Heart right ventricle (tissue), 16 donors: ENCODE measurements around the gene DOCK4. TPM values are rescaled to one million over a fixed set of nuclear protein-coding genes. Genes with fewer than 3 reads are reported as not detected.
A peak's percentile ranks its signal among the peaks of the same experiment; 100 is the strongest.

Experiments
- ATAC-seq, 8 donors: fragments of 200-7000 bp; cut with Tn5 transposase; one replicate each; pipeline ENCODE4 v1.9.1; 2020; ENCODE audit warnings: mild to moderate bottlenecking in 8 of 8, moderate library complexity in 8 of 8, moderate number of reproducible peaks in 1 of 8
- DNase-seq, 2 donors: peaks; one replicate each; pipeline ENCODE4 v3.0.0-alpha.2; 2020
- H3K27ac ChIP-seq, 10 donors: fragments of 200-600 bp; sonication (generic) in 2 of 10; one replicate each; pipeline versions ENCODE4 v1.5.0 to v1.8.0; 2020 to 2022; ENCODE audit warnings: mild to moderate bottlenecking in 3 of 10
- H3K27me3 ChIP-seq, 7 donors: fragments of 200-600 bp; one replicate each; pipeline ENCODE4 v1.8.0; 2021 to 2022; ENCODE audit warnings: mild to moderate bottlenecking in 2 of 7
- H3K36me3 ChIP-seq, 9 donors: fragments of 200-600 bp; sonication (generic) in 1 of 9; one replicate each; pipeline versions ENCODE4 v1.5.0 to v1.8.0; 2020 to 2022; ENCODE audit warnings: mild to moderate bottlenecking in 2 of 9
- H3K4me1 ChIP-seq, 9 donors: fragments of 200-600 bp; sonication (generic) in 1 of 9; one replicate each; pipeline versions ENCODE4 v1.5.0 to v1.8.0; 2020 to 2022; ENCODE audit warnings: mild to moderate bottlenecking in 4 of 9
- H3K4me3 ChIP-seq, 10 donors: fragments of 200-600 bp; sonication (generic) in 2 of 10; one replicate each; pipeline versions ENCODE4 v1.5.0 to v1.8.0; 2020 to 2022; ENCODE audit warnings: mild to moderate bottlenecking in 7 of 10, moderate library complexity in 2 of 10
- H3K9me3 ChIP-seq, 11 donors: fragments of 200-600 bp in 10 of 11; sonication (generic) in 2 of 11; one replicate each; pipeline versions ENCODE4 v1.5.0 to v1.8.0; 2013 to 2022; ENCODE audit warnings: mild to moderate bottlenecking in 2 of 11, control low read depth in 1 of 11, moderate library complexity in 1 of 11
- WGBS, 2 donors: extraction: QIAGEN DNeasy Blood & Tissue Kit; methylation state at CpG; one replicate each; pipeline ENCODE4 v1.1.7; 2013; ENCODE audit warnings: inconsistent platforms in 1 of 2; 5-methylcytosine and 5-hydroxymethylcytosine counted together
- intact Hi-C, 10 donors: fragments of 100-400 bp; cut with DNase I; formaldehyde crosslinking; loops; one replicate each; pipeline versions ENCODE4 v1.11.1 to v1.14.2; 2022
- polyA plus RNA-seq, 2 donors: library from polyadenylated mRNA; stranded (reverse); fragments of 200-250 nt; gene quantifications; one replicate each; pipeline ENCODE4 v1.2.3, GENCODE V29; 2013
- total RNA-seq, 10 donors: library from RNA; stranded (reverse); fragmentation: NEBNext Ultra II Directional in 3 of 10; extraction: Animal tissue kit (Norgen Biotek cat#: 25700) in 3 of 10; gene quantifications; one replicate each; pipeline versions ENCODE4 v1.2.1 to v1.2.4, GENCODE V29; 2021 to 2023
- TF ChIP-seq, protein P1 (sequence below), 9 donors: fragments of 200-600 bp; sonication (generic) in 2 of 9; IDR thresholded peaks; one replicate each; pipeline versions ENCODE4 v1.5.0 to v1.8.0; 2021 to 2022; ENCODE audit warnings: antibody characterized with exemption in 9 of 9, mild to moderate bottlenecking in 5 of 9, moderate library complexity in 1 of 9
- donor health status: Arrhythmogenic right ventricular cardiomyopathy.
- donor health status: ischemic (EF 13 %, LVEDD 7.1; RV severe dilation, severe dysfunction).
- donor health status: healthy with polysubstance abuse.
- donor health status: DM: no; HTN: yes; CAD: no.
- donor health status: DM: no; HTN: no; CAD: no.
- donor health status: ischemic (EF 25% LVEDD 6.9; RV normal size, moderate dysfunction).
- donor health status: ischemic (EF 25% LVEDD 5.7; RV mildly dilated, moderate dysfunction).
- donor health status: healthy.
- donor health status: DM: yes; HTN: yes; CAD: no.
- donor health status: Ischemic cardiomyopathy.
- donor health status: ischemic (EF 35%, LVEDD 5.7; RV mildly dilated, moderate dysfunction).
- donor health status: nonischemic (EF 11% LVEDD 7.7; RV severe dilation, severe dysfunction).
- donor health status: DM: yes; HTN: yes; CAD: no.
- donor health status: PGD.
- donor health status: ischemic (EF 29% LVEDD 5.4; RV normal size, mild dysfunction).
- donor health status: nonischemic (EF 23%, LVEDD 6.1; RV moderate dilation, normal function).

The DOCK4 gene
- total and polyA plus RNA-seq, 12 donors: 2.6 to 26.8 (median 14.7) TPM

DNA sequence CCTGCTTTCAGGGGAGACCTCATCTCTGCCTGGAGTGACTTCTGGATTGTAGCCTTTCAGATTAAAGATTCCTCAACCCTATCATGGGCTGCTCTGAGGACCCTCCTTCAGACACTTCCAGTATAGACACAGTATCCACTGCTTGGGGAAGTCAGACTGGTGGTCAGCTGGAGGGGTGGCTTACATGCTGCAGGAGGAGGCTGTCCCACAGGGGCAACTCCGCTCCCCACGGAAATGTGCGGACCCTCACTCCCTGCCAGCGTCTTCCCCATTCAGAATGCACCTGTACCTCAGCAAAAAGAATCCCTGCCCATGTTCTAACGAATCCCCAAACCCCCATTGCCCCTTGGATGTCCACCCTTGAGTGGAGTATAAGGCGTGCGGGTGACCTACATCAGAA, 95.5 kb downstream of the DOCK4 start:
- TF ChIP-seq, protein P1, sequence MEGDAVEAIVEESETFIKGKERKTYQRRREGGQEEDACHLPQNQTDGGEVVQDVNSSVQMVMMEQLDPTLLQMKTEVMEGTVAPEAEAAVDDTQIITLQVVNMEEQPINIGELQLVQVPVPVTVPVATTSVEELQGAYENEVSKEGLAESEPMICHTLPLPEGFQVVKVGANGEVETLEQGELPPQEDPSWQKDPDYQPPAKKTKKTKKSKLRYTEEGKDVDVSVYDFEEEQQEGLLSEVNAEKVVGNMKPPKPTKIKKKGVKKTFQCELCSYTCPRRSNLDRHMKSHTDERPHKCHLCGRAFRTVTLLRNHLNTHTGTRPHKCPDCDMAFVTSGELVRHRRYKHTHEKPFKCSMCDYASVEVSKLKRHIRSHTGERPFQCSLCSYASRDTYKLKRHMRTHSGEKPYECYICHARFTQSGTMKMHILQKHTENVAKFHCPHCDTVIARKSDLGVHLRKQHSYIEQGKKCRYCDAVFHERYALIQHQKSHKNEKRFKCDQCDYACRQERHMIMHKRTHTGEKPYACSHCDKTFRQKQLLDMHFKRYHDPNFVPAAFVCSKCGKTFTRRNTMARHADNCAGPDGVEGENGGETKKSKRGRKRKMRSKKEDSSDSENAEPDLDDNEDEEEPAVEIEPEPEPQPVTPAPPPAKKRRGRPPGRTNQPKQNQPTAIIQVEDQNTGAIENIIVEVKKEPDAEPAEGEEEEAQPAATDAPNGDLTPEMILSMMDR (IDR thresholded peaks at IDR 0.05): no peak
- H3K4me3 ChIP-seq: no peak overlapping the region
- no peak overlapping the region for H3K27ac ChIP-seq
- H3K9me3 ChIP-seq: no peaks in the 10 kb centered on the region
- H3K36me3 ChIP-seq: no peaks in the 10 kb centered on the region
- intact Hi-C loops: no loop called here
- DNase-seq (no peak), ATAC-seq (peak in 2 of 8 donors; percentile 3 to 61)
- WGBS, 2 donors: 98 to 99% methylated on average over 7 of the region's 7 CpGs
- peaks cover 2 to 76% (median 46%) of the 10 kb centered on the region in 9 donors for H3K4me1 ChIP-seq
- H3K27me3 ChIP-seq: no peaks in the 10 kb centered on the region

DNA sequence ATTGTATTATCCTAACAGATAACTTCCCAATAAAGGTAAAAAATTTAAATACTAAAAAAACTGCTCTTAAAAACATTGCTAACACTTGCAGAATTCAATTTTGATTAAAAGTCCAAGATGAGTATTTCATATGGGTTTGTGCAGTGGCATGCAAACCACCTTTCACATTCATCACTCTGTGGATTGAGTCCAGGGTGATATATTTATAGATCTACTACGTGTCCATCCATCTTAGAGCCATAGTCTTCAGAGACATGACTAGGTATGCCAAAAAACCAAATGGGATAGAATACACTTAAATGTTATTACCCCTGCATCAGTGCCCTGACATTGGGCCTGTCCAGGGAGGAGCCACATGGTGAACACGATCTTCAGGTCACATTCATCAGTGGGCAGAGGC, 96.0 kb downstream of the DOCK4 start:
- H3K36me3 ChIP-seq: no peaks in the 10 kb centered on the region
- H3K9me3 ChIP-seq: no peaks in the 10 kb centered on the region
- 58 to 65% methylated on average over 2 of the region's 2 CpGs for WGBS, 2 donors
- H3K4me3 ChIP-seq: no peak overlapping the region
- DNase-seq (no peak), ATAC-seq (peak in 1 of 8 donors; percentile 32)
- TF ChIP-seq, protein P1 (IDR thresholded peaks at IDR 0.05): no peak
- H3K27me3 ChIP-seq: no peaks in the 10 kb centered on the region
- intact Hi-C loops: no loop called here
- peaks cover 2 to 78% (median 48%) of the 10 kb centered on the region in 9 donors for H3K4me1 ChIP-seq
- H3K27ac ChIP-seq: no peak overlapping the region

DNA sequence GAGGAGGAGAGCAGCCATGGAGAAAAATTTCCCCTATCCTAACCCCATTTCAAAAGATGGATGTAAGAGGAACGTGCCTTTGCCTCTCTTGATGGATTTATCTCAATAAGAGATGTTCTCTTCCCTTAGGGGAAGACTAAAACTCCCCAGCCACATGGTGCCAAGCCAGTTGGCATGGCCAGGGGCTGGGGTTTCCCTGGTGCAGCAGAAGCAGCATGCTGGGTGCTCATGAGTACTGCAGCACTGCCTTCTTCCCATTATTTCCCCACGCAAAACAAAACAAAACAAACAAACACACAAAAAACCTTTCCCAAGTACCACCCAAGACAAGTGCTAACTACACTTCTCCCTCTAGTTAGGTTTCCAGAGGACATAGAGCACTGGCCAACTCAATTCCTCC, 97.2 kb downstream of the DOCK4 start:
- H3K9me3 ChIP-seq: no peaks in the 10 kb centered on the region
- WGBS, 2 donors: 68 to 81% methylated on average over 2 of the region's 2 CpGs
- H3K36me3 ChIP-seq: no peaks in the 10 kb centered on the region
- ATAC-seq (no peak), DNase-seq (no peak)
- H3K27ac ChIP-seq: no peak overlapping the region
- H3K4me1 ChIP-seq: peaks cover 2 to 83% (median 51%) of the 10 kb centered on the region in 9 donors
- H3K27me3 ChIP-seq: no peaks in the 10 kb centered on the region
- intact Hi-C loops: no loop called here
- TF ChIP-seq, protein P1 (IDR thresholded peaks at IDR 0.05): no peak
- H3K4me3 ChIP-seq: no peak overlapping the region

DNA sequence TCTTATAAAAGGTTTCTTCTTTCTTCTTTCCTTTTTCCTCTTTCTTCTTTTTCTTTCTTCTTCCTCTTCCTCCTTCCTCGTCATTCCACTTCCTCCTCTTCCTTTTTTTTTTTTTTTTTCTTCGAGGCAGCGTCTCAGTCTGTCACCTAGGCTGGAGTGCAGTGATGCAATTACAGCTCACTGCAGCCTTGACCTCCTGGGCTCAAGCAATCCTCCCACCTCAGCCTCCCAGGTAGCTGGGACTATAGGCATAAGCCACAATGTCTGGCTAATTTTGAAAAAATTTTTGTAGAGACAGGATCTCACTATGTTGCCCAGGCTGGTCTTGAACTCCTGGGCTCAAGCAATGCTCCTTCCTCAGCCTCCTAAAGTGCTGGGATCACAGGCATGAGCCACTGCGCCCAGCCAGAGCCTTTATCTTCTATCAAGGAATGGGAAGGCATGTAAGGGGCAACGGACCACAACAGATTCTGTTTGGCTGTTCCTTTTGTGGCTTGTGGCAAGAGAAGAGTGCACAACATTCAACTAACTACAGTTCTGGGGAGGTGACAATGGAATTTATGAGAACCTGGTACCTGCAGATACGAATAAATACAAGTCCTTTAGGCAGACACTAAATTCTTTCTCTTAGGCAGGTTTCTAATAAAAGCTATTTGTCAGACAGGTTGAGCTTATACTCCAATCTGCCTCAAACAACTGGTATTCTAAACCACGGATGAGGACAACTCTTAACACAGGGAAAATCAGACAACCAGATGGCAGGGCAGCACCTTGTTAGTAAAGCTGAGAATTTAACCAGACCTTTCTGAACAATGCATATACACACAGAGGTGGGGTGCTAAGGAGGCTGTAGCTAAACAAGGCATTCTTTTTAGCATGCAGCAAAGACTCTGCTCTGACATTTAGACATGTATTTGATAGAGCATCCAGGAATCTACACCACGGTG, 100.3 kb downstream of the DOCK4 start:
- intact Hi-C loops: loop anchor here in 1 of 10 donors (1.0 kb wide), 1 partner anchor 25 kb away; no protein-coding TSS in a partner anchor
- no peak overlapping the region for H3K4me3 ChIP-seq
- ATAC-seq (peak in 1 of 8 donors; percentile 24), DNase-seq (no peak)
- H3K27ac ChIP-seq: no peak overlapping the region
- H3K9me3 ChIP-seq: no peaks in the 10 kb centered on the region
- H3K4me1 ChIP-seq: peaks cover 2 to 65% (median 45%) of the 10 kb centered on the region in 9 donors
- WGBS, 2 donors: 77 to 80% methylated on average over 8 of the region's 8 CpGs
- TF ChIP-seq, protein P1 (IDR thresholded peaks at IDR 0.05): no peak
- no peaks in the 10 kb centered on the region for H3K36me3 ChIP-seq
- H3K27me3 ChIP-seq: no peaks in the 10 kb centered on the region
